Heart right ventricle (tissue), 16 donors: ENCODE data around the gene MAP2K5. TPM values are rescaled to one million over a fixed set of nuclear protein-coding genes. Genes with fewer than 3 reads are reported as not detected.

ENCODE experiments used
- ATAC-seq, 8 donors: fragments of 200-7000 bp; cut with Tn5 transposase; one replicate each; pipeline ENCODE4 v1.9.1; 2020; ENCODE audit warnings: mild to moderate bottlenecking in 8 of 8, moderate library complexity in 8 of 8, moderate number of reproducible peaks in 1 of 8
- DNase-seq, 2 donors: peaks; one replicate each; pipeline ENCODE4 v3.0.0-alpha.2; 2020
- H3K27ac ChIP-seq, 10 donors: fragments of 200-600 bp; sonication (generic) in 2 of 10; one replicate each; pipeline versions ENCODE4 v1.5.0 to v1.8.0; 2020 to 2022; ENCODE audit warnings: mild to moderate bottlenecking in 3 of 10
- H3K27me3 ChIP-seq, 7 donors: fragments of 200-600 bp; one replicate each; pipeline ENCODE4 v1.8.0; 2021 to 2022; ENCODE audit warnings: mild to moderate bottlenecking in 2 of 7
- H3K36me3 ChIP-seq, 9 donors: fragments of 200-600 bp; sonication (generic) in 1 of 9; one replicate each; pipeline versions ENCODE4 v1.5.0 to v1.8.0; 2020 to 2022; ENCODE audit warnings: mild to moderate bottlenecking in 2 of 9
- H3K4me1 ChIP-seq, 9 donors: fragments of 200-600 bp; sonication (generic) in 1 of 9; one replicate each; pipeline versions ENCODE4 v1.5.0 to v1.8.0; 2020 to 2022; ENCODE audit warnings: mild to moderate bottlenecking in 4 of 9
- H3K4me3 ChIP-seq, 10 donors: fragments of 200-600 bp; sonication (generic) in 2 of 10; one replicate each; pipeline versions ENCODE4 v1.5.0 to v1.8.0; 2020 to 2022; ENCODE audit warnings: mild to moderate bottlenecking in 7 of 10, moderate library complexity in 2 of 10
- H3K9me3 ChIP-seq, 11 donors: fragments of 200-600 bp in 10 of 11; sonication (generic) in 2 of 11; one replicate each; pipeline versions ENCODE4 v1.5.0 to v1.8.0; 2013 to 2022; ENCODE audit warnings: mild to moderate bottlenecking in 2 of 11, control low read depth in 1 of 11, moderate library complexity in 1 of 11
- CTCF ChIP-seq, 9 donors: fragments of 200-600 bp; sonication (generic) in 2 of 9; IDR thresholded peaks; one replicate each; pipeline versions ENCODE4 v1.5.0 to v1.8.0; 2021 to 2022; ENCODE audit warnings: antibody characterized with exemption in 9 of 9, mild to moderate bottlenecking in 5 of 9, moderate library complexity in 1 of 9
- WGBS, 2 donors: extraction: QIAGEN DNeasy Blood & Tissue Kit; methylation state at CpG; one replicate each; pipeline ENCODE4 v1.1.7; 2013; ENCODE audit warnings: inconsistent platforms in 1 of 2; 5-methylcytosine and 5-hydroxymethylcytosine counted together
- intact Hi-C, 10 donors: fragments of 100-400 bp; cut with DNase I; formaldehyde crosslinking; loops; one replicate each; pipeline versions ENCODE4 v1.11.1 to v1.14.2; 2022
- polyA plus RNA-seq, 2 donors: library from polyadenylated mRNA; stranded (reverse); fragments of 200-250 nt; gene quantifications; one replicate each; pipeline ENCODE4 v1.2.3, GENCODE V29; 2013
- total RNA-seq, 10 donors: library from RNA; stranded (reverse); fragmentation: NEBNext Ultra II Directional in 3 of 10; extraction: Animal tissue kit (Norgen Biotek cat#: 25700) in 3 of 10; gene quantifications; one replicate each; pipeline versions ENCODE4 v1.2.1 to v1.2.4, GENCODE V29; 2021 to 2023
- donor health status: Arrhythmogenic right ventricular cardiomyopathy.
- donor health status: ischemic (EF 13 %, LVEDD 7.1; RV severe dilation, severe dysfunction).
- donor health status: healthy with polysubstance abuse.
- donor health status: DM: no; HTN: yes; CAD: no.
- donor health status: DM: no; HTN: no; CAD: no.
- donor health status: ischemic (EF 25% LVEDD 6.9; RV normal size, moderate dysfunction).
- donor health status: ischemic (EF 25% LVEDD 5.7; RV mildly dilated, moderate dysfunction).
- donor health status: healthy.
- donor health status: DM: yes; HTN: yes; CAD: no.
- donor health status: Ischemic cardiomyopathy.
- donor health status: ischemic (EF 35%, LVEDD 5.7; RV mildly dilated, moderate dysfunction).
- donor health status: nonischemic (EF 11% LVEDD 7.7; RV severe dilation, severe dysfunction).
- donor health status: DM: yes; HTN: yes; CAD: no.
- donor health status: PGD.
- donor health status: ischemic (EF 29% LVEDD 5.4; RV normal size, mild dysfunction).
- donor health status: nonischemic (EF 23%, LVEDD 6.1; RV moderate dilation, normal function).

Gene MAP2K5
- total and polyA plus RNA-seq, 12 donors: 7.7 to 34.3 (median 21.0) TPM

DNA sequence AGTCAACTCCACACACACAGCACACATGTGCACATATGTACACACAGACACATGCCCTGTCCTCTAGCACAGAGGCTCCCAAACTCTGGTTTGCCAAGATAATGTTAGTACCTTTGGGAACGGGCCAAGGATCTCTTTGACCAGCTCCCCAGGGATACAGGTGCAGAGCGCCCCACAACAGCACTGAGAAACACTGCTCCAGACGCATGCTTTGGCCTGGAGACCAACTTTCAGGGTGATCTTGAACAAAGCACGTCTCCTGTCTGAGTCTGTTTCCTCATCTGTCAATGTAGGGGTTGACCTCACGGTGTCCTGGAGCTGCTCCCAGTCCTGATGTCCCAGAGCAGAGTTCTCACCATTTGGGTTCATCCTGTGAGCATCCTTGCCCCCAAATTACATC is 266.9 kb downstream of the MAP2K5 start:
- ATAC-seq: no peak
- no peak for DNase-seq
- H3K27ac ChIP-seq: no peak overlapping the region
- H3K4me1 ChIP-seq: peaks cover 0 to 8% (median 0%) of the 10 kb centered on the region in 9 donors
- H3K27me3 ChIP-seq: no peaks in the 10 kb centered on the region
- H3K9me3 ChIP-seq: no peaks in the 10 kb centered on the region
- no peak overlapping the region for H3K4me3 ChIP-seq
- TF ChIP-seq CTCF (IDR thresholded peaks at IDR 0.05): no peak
- peaks cover 0 to 24% (median 0%) of the 10 kb centered on the region in 9 donors for H3K36me3 ChIP-seq
- intact Hi-C loops: no loop called here
- 93 to 95% methylated on average over 5 of the region's 5 CpGs for WGBS, 2 donors

- Histone ChIP-seq H3K36me3 (peaks cover 0 to 24% (median 0%) of the 10 kb centered on the region in 9 donors), H3K27ac (no peak overlapping the region), H3K9me3 (peaks cover 0 to 1% (median 0%) of the 10 kb centered on the region in 11 donors), H3K4me3 (no peak overlapping the region), H3K27me3 (peaks cover 0 to under 1% (median 0%) of the 10 kb centered on the region in 7 donors), H3K4me1 (peaks cover 0 to 4% (median 0%) of the 10 kb centered on the region in 9 donors)
- TF ChIP-seq CTCF (IDR thresholded peaks at IDR 0.05): no peak
- no peak for DNase-seq
- intact Hi-C loops: no loop called here
- ATAC-seq: no peak
- 84 to 95% methylated on average over 6 of the region's 6 CpGs for WGBS, 2 donors
These were observed 267.4 kb downstream of the MAP2K5 start for GRCh38 chr15:67809866-67810265.

DNA sequence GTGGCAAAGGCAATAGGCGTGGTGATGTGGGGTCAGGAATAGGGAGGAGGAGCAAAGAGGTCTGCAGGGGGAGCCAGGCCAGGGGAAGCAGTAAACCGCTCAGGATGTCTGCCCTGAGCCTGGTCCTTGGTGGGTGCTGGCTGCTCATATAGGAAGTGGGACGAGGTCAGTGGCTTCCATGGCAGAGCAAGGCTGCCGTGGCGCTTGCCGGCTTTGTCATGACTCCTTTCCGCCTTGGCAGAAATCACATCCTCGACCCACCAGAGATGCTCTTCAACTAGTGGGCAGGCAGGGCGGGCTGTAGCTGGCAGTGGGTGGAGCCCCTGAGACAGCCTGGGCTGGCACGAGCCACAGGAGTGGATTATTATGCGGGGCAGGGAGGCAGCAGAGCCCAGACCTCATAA is 269.7 kb downstream of the MAP2K5 start:
- H3K4me3 ChIP-seq: no peak overlapping the region
- no peaks in the 10 kb centered on the region for H3K4me1 ChIP-seq
- intact Hi-C loops: no loop called here
- no peak for TF ChIP-seq CTCF (IDR thresholded peaks at IDR 0.05)
- no peak overlapping the region for H3K27ac ChIP-seq
- 76 to 78% methylated on average over 11 of the region's 11 CpGs for WGBS, 2 donors
- DNase-seq: no peak
- peaks cover 0 to 13% (median 0%) of the 10 kb centered on the region in 9 donors for H3K36me3 ChIP-seq
- ATAC-seq: no peak
- H3K27me3 ChIP-seq: peaks cover 0 to 23% (median 16%) of the 10 kb centered on the region in 7 donors
- H3K9me3 ChIP-seq: peaks cover 0 to 20% (median 7%) of the 10 kb centered on the region in 11 donors

DNA sequence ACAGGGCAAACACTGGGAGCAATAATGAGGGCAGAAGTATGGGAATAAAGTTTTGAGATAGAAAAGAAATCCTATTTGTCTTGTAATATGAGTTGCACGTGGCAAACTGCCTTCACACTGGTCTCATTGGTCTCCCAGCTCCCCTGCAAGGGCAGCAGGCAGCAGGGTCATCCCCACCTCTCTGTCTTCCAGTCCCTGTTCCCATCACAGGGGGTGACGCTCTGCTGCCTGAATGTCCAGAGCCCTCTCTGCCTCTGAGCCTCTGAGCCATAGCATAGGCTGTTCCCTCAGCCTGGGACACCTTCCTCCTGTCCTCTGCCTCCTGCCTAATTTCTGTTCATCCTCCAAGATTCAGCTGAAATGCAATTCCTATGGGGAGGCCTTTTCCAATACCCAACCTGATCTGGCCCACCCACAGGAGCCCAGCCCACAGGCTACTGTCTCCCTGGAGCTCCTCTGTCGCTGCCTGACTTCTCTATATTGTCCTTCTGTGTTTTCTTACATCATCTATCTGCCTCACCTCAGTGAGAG is 270.7 kb downstream of the MAP2K5 start:
- DNase-seq (no peak), ATAC-seq (no peak)
- intact Hi-C loops: no loop called here
- H3K27ac ChIP-seq: no peak overlapping the region
- no peak for TF ChIP-seq CTCF (IDR thresholded peaks at IDR 0.05)
- H3K9me3 ChIP-seq: peaks cover 0 to 20% (median 7%) of the 10 kb centered on the region in 11 donors
- peaks cover 0 to 32% (median 25%) of the 10 kb centered on the region in 7 donors for H3K27me3 ChIP-seq
- WGBS, 2 donors: 85 to 89% methylated on average over 3 of the region's 3 CpGs
- no peaks in the 10 kb centered on the region for H3K4me1 ChIP-seq
- no peak overlapping the region for H3K4me3 ChIP-seq
- peaks cover 0 to 13% (median 0%) of the 10 kb centered on the region in 9 donors for H3K36me3 ChIP-seq
